NCI-H526 (cell line): ENCODE data around the gene BMF.

Experiments used
- DNase-seq, 2 experiments: peaks; one replicate each; lab custom pipeline; 2025; lab: John Stamatoyannopoulos, UW

The BMF gene

DNA sequence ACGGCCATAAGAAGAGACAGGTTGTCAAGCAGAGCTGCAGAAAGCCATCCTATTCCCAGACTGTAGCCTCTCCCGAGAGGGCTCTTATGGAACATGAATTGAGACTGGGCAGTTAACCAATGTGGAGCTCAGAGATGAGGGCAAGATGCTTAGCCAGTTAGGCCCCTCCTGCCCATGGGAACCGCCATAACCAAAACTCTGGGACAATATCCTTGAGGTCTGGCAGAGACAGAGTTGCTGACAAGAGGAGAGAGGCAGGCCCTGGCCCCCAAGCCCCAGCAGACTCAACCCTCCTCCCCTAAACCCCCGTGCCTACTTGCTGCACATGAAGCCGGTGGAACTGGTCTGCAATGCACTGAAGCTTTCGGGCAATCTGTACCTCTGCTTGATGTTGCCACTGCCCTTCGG is 4.8 kb downstream of the BMF start:
- peak; percentile 91 for DNase-seq

DNA sequence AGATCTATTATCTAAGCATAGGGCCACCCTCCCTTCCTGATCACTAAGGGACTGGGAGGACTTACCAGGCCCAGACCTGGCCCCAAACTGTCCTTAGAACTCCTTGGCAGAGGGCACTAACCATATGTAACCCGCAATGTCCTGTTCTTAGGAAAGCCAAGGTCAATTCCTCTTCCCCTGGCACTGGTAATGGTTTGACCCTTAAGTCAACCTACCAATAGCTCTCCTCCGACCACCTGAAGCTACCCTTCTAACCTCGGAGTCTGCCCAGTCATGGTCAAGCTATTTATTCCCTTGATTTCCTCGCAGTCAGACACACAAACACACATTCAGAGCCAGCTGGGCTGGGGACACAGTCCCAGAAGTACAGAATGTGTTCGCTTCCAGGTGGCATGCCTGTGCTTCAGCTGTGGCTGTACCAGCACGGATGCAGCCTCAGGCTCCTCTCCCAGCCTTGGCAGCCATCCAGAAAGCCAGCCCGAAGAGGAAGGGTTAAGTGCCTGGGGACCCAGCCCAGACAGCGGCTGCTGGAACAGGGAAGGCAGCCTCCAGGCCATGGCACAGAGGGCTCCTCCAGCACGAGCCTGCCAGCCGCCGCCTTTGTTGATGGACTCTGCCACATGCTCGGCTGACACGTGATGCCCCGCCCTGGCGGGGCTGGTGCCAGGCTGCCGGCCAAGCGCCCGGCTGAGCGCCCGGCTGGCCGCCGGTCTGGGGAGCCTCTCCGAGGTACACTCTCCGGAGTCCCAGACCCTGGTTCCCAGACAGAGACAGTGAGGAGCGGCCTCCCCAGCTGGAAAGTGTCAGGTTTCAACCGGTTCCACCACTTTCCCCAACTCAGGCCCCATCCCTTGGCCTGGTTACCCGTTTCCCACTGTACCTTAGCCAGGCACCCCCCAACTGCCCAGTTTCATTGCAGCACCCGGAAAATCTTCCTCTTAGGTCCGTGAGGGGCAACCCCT is 5.5 kb downstream of the BMF start:
- peak; percentile 95 to 98 for DNase-seq

DNA sequence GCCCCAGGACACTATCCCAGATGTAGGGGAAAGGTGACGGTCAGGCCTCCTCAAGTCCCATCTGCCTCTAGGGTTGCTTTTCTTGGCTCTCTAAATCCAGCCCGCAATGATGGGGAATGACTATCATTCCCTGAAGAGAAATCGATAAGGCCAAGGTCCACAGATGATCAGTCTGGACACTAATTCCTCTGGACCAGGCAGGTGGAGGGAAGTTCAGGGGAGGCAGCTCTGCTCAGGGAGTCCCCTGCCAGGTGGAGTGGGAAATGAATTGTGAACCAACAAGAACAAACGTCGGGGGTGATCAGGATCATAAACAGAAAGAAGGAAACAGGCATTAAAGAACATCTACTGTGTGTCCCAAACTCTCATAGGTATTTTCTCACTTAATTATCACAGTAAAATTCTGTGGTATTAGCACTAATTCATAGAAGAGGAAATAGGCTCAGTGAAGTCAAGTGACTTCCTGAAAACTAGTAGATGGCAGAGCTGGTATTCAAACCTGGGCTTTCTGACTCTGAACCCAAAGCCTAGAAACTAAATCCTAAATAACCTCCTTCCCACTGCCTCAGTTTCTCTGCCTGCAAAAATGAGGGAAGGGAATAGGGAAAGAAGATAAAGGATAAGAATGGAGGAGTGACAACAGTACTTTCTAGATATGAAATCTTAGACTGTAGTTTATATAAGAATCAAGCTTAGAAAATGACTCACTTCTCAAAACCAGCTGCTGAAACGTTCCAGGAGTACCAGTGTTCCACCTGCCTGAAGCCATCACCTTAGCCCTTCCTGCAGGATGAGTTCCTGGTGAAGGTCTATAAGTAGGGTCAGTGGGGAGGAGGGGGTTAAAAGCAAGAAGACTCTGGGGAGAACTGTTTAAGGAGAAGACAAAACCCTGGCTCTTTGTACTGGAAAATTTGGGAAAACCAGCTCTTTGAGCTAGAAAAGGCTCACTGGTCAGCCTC is 7.5 kb downstream of the BMF start:
- DNase-seq = no peak

DNA sequence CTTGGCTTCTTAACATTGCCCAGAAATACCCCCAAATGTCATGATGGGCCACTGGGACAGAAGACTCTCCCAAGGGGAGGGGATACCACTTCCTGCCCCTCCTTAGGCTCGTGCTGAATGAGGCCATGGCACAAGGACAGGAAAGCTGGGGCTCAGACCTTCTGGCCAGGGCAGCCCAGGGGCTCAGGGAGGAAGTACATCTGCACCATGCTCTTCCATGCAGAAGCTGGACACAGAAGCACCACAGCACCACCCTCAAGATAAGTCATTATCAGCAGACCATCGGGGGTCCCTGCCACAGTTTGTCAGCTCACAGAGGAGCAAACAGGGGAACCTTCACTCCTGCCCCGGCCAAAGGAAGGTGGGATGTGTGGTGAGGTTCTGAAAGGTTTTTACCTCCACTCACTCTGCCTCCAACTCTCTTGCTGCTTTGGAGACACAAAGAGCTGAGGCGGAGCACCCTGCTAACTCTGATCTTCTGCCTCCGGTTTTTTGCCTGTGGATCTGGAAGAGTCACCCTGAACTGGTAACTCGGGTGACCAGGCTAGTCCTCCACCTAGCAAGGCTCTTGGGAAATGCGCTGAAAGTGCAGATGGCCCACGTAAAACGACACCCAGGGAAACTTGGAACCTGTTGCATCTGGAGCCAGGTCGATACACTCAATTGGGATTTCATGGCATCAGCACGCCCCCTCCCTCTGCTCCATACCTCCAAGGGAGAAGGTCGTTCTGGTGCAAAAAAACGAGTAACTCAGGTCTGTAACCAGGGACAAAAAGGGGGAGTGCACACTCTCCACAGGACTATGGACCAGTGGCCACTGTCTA is 8.3 kb downstream of the BMF start:
- peak in 1 of 2 experiments; percentile 29 for DNase-seq

DNA sequence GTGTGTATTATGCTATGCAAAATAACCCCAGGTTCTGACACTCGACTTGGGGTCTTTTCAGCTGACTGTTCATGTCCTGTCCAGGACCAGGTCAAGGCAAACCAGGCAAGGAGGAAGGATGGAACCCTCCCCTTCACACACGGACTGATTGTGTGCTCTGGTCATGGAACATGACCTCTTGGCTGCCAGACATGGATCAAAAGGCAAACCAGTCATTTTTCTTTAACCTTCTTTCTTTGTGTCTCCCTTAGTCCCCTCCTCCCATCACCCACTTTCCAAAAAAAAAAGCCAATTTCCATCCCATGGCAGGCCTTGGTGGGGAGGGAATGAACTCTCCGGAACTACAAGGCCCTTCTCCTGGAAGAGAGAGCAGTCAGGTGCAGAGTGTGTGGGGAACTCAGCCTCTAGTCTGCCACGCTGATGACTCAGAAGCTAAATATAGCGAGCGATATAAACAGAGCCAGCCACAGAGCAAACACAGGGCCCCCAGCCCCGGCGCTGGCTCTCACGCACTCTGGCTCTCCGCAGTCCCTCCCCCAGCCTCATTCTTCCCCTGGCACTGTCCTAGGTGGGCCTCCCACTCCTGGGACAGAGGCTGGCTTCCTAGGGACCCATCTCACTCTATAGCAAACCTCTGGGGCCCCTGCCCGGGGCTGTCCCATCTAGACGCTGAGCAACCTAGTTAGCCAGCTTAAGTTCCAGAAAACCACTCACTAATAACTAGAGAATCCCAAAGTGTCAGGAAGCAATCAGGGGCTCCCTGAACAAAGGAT is 10.0 kb downstream of the BMF start:
- peak; percentile 75 to 88 for DNase-seq

DNA sequence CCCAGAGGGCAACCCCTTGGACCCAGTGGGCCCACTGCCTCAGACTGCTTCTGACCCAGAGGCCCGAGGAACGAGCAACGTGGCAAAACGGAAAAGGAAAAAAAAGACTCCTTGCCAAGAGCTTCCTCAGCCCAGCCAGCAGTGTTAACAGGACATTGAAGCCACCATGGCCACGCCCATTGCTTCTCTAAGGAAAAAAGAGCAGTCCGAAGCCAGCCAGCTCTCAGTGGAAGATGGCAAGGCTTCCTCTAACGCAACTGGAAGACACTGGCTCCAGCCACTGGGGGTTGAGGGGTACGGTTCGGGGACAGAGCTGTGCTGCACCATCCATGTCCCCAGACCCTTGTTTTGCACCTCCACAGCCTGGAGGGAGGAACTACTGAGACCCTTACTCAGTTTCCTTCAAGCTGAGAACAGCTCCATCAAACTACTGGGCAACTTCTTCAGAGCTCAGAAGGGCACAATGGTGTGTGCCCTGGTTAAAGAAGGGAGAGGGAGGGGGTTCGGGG is 10.7 kb downstream of the BMF start:
- DNase-seq = peak in 1 of 2 experiments; percentile 44

DNA sequence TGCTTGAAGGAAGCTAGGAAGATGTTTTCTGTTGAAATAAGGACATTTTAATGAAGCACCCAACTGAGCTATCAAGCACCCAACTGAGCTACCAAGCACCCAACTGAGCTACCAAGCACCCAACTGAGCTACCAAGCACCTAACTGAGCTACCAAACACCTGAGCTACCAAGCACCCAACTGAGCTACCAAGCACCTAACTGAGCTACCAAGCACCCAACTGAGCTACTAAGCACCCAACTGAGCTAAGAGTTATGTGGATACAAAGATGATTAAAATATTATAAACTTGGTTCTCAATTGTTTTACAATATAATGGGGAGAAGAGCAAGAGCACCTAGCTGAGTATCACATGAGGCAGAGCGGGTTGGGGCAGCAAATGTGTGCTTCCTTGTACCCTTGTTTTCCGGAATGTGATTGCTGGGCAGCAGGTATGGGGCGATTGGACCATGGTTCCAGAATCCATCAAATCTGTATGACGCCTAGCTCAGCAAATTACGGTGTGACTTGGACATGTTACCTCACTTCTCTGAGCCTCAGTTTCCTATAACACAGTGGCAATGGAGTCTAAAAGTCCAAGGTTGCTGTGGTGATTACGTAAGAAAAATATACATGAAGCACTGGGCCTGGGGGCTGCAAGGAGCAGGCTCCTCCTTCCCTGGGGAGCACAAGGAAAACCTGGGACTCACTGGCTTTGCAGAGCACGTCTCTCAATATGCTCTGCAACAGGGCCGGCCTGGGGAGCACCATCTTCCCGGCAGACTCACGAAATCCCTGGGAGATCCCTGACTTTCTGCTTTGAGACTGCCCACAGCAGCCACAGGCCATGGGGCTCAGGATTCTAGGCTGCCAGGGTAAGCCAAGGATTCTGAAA is 11.3 kb downstream of the BMF start:
- no peak for DNase-seq

DNA sequence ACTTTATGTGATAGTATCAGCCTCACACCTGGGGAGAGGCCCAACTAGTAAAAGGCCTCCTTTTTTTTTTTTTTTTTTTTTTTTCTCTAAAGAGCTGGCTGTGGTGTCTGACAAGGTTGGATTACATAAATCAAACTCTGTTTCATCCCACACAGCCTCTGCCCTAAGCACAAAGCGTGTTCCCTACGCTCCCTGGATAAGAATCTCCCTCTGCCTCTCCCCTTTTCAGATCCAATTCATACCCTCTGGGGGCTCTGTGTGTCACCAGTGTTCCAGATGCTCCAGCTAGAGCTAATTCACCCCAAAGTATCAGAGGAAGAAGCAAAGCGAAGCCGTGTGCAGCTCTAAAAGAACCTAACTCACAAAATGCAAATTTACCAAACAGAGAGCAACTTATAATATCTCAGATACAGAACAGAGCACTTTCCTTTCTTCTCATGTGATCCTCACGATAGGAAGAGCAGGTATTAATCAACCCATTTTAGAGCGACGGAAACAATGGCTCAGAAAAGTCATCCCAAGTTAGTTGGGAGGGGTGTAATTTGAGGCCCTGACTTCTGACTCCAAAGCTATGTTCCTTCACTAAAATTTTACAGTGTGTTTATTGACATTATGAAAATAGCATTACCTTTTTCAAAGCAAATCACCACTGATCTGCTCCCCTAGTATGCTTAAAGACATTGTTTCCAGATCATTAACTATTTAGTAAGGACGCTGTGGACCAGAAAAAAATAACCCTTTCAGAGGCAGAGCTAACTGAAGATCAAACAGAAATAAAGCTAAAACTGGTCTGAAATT is 12.4 kb downstream of the BMF start:
- peak; percentile 52 to 71 for DNase-seq

DNA sequence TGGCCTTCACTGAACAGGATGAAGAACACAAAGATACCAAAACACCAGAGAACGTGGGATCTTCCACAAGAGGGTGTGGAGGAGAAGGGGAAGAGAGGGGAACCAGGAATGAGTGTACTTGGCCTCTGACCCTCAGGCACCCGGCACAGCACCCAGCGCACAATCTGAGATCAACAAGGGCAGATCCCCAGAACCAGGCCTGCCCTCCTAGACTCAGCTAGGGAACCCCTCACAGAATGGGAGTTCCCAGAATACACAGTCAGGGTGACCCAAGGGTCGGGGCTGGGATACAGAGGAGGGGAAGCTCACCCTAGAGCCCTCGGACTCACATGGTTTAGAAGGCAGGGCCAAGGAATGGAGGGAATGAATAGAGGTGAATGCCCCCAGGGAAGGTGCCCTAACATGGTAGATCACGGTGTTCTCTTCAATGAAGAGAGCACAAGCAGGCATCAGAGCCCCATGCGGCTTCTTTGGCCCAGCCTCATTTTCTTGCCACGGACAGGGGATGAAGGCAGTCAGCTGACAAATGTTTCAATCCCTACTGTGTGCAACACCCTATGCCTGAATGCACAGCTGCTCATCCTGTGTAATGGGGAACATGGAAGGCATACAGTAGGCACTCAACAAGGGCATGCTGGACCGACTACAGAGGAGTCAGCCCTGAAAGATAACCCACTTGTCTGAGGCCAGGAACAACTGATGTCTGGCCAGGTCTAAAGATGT is 13.1 kb downstream of the BMF start:
- DNase-seq = no peak

DNA sequence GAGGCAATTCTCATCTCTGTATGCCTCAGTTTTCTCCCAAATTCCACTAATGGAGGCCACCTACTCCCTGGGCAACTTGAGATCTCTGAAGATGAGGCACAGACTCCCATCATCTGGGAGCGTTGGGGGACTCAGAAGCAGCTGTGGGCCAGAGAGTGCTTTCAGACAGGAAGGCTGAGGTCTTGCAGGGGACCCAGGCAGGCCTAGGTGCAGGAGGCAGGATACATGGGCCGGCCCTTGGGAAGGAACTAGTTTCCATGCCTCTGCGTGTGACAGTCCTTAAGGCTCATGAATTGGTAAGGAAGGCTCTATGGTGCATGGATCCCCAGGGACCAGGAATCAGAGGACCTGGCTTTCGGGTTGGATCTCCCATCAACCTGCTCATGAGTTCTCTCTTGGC is 14.5 kb downstream of the BMF start:
- DNase-seq = no peak

DNA sequence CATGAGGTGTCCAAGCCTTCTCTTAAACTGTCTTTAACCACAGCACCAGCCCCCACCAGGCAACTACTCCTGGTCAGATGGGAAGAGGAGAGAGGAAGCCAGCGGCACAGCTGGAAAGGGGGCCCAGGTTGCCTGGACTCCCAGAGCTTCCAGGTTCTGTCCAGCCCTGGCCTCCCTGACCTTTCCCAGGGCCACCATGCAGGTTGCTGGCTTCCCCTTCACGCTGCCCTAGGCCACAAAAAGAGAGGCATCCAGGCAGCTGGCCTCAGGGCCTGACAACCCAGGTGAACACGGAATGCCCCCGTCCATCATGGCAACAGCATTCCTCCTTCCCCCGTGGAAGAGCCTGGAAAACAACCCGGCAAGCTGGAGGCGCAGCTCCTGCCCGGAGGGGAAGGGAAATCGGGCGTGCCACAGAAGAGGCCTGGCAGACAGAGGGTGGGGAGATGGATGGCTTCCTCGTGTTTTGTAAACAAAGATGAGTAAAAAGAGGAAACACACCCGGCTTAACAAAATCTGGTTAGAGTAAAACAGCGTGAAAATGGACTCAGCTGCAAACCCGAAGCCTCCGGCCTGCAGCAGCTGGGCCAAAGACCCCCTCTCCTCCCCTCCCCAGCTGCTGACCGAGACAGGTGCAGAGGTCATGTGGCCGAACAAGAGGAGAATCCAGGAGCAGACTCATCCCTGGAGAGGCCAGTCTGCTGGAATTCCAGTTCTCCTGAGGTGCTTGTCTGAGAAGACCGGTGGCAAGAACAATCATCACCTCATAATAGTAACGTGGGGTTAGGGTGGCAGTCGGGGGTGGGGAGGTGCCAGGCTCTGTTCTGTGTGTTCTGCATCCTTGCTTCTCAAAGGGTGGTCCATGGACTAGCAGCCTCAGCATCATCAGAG is 15.5 kb downstream of the BMF start:
- DNase-seq = peak in 1 of 2 experiments; percentile 48

DNA sequence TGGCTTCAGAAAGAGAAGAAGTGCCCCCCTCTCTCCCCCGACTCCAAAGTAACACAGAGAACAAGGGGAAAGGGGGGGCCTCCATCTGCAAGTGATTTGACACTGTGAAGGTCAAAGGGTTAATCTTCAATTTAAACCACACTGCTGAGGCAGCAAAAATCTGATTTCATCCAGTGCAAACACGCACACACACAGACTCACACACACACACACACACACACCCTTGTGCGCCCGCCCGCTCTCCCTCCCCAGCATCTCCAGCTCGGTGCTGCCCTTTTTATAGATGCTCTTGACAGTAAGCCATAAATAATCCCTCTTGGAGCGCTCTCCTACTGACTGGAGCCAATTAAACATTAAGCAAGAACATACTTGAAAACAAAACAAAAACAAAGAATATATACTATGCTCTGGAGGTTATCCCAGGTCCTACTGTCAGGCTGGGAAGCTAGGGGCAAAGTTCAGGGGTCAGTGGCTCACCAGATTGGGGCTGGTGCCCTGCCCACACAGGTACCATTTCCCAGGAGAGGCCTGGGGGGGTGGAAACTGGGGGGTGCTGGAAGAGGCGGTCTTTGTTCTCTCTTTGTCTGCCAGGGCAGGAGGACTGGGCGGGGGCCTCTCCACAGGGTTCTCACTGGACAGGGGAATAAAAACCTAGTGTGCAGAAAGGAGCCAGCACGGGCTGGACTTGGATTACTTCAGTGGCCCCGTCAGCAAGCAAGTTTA is 16.3 kb downstream of the BMF start:
- DNase-seq = peak; percentile 61 to 74

DNA sequence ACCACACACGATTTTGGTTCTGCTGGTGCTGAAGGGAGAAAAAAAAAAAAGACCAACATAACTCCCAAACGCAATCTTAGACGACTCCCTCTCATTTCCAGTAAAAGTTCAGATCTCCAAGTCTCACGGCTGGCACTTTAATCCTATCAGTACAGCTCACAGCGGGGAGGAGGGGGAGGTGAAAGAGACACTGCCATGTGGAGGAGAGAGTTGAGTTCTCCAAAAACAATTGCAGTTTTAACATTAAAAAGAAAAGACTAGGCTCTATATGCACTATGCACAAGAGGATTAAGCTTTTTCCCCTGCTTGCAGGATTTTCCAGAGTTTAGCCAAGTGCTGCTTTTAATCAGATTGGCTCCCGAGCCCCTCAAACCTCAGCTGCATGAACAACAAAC is 16.8 kb downstream of the BMF start:
- no peak for DNase-seq

DNA sequence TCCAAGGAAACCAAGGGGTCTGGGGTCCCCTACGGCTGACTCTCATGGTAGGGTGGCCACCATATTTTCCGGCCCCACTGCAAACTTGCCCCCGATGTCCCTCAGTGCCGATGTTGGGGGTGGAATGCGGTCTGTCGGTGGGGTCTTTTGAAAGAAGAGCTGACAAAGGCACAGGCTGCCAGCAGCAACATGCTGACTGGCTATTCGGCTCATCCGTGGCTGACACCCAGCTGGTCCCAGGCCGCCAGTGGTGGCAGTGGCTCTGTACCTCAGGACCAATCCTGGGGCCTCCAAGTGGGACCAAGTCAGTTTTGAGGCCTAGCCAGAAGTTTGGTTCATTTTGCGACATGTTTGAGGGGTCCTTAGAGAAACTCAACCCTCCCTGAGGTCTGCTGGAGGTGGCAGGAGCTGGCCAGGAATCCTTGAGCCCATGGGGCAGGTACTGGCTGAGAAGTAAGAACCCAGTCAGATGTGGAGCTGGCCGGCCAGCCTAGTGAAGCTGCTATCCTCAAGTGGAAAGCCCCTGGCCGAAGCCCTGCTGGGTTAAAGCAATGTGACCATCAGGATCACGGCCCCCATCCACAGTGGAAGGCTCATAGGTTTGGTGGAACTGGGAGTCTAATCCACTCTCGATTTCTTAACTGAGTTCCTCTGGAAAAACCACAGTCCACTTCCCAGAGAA is 17.8 kb downstream of the BMF start:
- DNase-seq = no peak

DNA sequence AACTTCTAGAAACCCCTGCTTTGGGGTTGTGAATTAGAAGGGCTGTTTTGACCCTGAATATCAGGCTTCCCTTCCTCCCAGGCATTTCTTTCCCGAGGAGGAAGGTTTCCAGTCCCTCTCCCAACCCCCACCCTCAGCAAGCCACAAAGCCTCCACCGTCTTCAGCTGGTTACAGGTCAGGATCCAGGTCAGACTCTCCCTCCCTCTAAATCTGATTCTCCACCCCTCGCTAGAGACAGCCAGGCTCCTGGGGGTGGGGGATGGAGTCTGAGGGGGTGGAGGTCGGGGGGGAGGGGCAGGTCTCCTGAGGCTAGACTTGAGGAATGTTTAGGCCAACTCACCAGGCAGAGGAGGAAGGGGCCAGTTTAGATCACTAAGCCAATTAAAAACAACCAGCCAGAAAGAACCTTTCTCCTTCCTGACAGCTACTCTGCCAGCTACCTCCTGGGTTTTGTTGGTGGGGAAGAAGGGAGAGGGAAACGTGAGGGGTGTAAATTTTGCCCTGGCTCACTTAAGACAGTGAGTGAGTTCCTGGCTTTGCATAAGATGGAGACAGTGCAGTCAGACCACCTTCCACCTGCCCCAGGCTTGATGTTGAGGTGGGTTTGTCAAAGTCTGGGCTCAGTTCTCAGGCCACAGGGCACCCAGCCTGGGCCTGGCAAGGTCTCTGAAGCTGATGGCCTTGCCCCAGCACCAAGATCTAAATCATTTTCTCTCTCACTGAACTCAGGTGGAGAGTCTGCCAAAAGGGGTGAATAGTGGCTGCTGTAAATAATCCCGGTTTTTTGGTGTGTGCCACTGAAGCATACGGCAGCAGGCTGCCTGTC is 19.5 kb downstream of the BMF start:
- no peak for DNase-seq
